ENCODE data around the gene TMEM79.

Gene TMEM79

GRCh38 chr1:156263288-156263655, 20.9 kb upstream of the TMEM79 start:
- DNase-seq = no peak

GRCh38 chr1:156266051-156266450, 18.1 kb upstream of the TMEM79 start:
- DNase-seq = no peak

DNA sequence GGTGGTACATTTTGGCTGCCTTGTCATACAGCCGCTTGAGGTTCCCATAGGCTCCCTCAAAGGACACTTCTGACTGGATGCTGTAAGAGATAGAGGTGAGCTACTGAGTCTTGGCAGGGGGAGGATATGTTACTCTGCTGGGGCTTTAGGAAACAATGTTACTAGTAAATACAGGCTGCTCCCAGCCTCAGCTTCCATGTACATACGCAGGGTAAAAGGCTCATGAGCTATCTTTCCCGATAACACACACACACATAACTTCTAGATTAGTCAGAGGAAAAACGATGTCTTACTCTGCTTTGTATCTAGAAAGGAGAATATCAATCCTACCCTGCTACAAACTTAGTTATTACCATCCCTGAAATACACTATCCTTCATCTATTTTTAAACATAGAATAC, 15.8 kb upstream of the TMEM79 start:
- no peak for DNase-seq

DNA sequence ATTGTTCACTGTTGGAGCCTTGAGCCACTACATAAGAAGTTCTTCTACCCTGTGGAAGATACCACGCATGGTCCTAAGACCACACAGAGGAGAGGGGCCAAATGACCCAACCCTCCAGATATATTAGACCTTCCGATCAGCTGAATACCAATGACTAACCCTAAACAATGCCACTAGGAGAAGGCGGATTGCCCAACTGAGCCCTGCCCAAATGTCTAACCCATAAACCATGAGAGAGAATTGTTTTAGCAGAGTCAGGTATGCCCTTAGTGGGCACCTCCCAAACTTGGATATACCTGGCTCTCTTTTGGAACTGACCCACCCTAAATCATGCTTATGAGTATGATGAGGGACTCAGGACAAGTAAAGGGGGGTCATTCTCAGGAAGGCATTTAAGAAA, 13.8 kb upstream of the TMEM79 start:
- no peak for DNase-seq

DNA sequence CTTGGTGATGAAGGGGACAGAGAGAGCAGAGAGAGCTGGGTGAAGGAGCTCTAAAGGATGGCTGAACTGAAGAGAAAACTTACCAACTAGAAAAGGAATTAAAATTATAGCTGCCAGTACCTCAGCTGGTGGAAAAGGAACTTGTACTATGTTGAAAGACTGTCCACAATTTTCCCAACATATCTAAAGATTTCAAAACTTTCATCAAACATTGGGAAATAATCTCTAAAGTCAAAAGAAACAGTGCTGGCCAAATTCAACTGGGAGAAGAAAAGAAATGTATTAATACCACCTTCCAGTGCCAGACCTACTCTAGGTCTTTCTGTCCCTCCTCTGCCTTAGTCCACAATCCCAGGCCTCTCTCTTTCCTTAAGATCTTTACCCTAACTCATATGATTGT, 7.6 kb upstream of the TMEM79 start:
- no peak for DNase-seq

DNA sequence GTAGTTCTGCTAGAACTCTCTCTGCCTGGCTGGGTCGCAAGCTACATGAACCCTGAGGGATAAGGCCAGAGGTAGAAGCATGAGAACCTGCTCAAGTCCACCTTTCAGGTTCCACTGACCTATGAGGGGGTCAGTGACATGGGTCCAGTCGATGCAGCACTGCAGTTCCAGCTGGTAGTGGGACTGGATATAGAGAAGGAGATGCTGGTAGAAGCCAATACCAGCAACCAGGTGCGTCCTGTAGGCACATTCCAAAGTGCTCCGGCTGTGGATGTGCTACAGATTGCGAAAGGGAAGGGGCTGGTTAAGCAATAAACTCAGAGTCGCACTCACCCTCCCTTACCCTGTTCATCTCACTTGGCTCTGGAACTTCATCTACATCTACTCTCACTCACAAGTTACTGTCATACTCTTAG, 7.2 kb upstream of the TMEM79 start:
- no peak for DNase-seq

- DNase-seq = no peak
Observed at GRCh38 chr1:156279837-156280236, 4.3 kb upstream of the TMEM79 start.

DNA sequence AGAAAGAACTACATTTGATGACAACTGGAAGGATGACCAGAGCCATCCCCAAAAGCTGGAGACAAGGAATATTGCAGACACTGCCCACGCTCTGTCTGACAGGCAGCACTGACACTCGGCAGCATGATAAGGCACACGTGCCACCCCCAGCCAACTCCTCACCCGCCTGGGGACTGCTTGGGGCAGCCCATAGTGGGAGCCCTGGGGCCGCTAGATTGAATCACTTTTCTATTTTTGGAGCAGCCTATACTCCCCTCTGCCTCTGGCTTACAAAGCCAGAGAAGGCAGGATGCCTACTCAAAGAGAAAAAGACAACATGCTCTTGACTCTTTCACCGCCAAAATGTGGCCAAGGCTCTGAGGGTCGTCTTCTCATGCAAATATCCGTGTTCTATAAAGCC, 2.8 kb upstream of the TMEM79 start:
- peak; percentile 78 for DNase-seq

DNA sequence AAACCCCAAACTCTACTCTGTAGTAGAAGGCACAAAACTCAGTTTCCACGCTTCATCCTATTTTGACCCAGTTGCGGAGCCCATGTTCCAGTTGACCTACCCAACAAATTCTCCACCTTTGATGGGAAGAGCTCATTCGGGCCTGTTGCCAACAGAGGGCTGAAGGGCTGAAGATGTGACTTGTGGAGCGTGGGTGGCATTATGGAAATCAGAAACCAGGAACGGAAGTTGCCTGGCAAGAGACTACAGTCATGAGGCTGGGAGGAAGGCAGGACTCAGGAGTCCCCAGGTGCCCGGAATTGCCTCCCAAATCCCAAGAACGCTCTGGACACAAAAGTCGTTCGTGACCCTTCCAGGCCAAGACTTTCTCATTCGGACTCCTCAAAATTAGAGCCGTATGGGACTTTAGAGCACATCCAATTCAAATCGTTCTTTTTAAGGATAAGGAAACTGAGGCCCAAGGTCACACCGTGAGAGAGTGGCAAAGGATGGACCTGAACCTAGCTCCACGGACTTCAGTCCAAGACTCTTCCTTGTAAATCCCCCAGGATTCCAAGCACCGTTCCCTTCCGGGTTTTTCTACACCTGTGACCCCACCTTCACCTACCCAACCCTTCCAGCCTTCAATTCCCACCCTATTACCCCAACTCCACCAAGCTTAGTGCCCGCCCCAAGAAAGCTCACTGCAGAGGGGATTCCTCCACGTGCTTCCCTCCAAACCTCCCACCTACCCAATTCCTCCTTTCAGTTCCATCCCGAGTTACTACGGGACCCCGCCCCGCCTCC, 2.2 kb upstream of the TMEM79 start:
- DNase-seq = peak; percentile 68

- peak; percentile 97 for DNase-seq
Observed at GRCh38 chr1:156282479-156283222, 1.5 kb upstream of the TMEM79 start, which contains the start of gene SMG5. Gene SMG5 (minus strand): TSS chr1:156282825. CDS start chr1:156282680, 145 bp downstream.

DNA sequence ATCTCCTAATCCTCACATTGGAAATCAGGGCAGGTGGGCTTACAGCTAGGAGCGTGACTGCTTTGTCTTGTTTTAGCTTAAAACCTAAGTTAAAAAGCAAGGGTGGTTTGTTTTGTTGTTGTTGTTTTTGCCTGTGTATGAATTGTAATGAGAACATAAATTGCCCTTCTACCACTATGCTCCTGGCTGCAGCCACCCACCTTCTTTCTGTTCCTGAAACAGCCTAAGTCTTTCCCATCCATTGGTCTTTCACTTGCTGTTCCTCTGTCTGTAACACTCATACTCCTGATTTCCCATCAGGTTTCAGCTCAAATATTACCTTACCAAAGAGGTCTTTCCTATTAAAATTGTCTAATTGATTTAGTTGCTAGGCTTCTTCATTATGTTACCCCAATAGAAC, 604 bp upstream of the TMEM79 start:
- no peak for DNase-seq

DNA sequence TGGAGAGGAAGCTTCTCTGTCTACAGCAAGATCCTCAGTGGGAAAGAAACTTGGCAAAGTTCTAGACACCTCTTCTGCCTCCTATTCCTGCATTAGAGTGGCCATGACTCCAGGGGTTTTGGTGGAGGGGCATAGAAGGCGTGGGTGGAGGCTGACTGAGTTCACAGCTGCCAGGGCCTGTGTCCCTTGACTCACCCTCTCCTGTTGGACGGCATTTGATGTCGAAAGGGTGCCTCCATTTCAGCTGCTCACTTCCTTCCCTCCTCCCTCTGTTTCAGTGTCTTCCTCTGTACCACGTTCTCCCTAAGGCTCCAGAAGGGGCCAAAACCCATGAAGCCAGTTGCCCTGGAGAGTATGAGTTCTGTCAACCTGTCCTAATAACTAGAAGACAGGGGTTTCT, 632 bp downstream of the TMEM79 start:
- DNase-seq = no peak

GRCh38 chr1:156285437-156285836, 1.3 kb downstream of the TMEM79 start:
- DNase-seq = no peak

DNA sequence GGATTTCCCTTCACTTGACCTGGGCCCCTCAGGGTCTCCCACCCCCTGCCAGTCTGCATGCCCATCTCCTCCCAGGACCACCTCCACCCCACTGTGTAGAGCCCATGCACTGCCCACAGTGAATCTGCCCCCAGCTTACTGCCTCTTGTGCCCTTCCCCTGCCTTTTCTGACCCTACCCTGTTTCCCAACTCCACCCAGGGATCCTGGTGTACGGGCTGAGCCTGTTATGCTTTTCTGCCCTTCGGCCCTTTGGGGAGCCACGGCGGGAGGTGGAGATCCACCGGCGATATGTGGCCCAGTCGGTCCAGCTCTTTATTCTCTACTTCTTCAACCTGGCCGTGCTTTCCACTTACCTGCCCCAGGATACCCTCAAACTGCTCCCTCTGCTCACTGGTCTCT, 1.9 kb downstream of the TMEM79 start:
- DNase-seq = no peak

DNA sequence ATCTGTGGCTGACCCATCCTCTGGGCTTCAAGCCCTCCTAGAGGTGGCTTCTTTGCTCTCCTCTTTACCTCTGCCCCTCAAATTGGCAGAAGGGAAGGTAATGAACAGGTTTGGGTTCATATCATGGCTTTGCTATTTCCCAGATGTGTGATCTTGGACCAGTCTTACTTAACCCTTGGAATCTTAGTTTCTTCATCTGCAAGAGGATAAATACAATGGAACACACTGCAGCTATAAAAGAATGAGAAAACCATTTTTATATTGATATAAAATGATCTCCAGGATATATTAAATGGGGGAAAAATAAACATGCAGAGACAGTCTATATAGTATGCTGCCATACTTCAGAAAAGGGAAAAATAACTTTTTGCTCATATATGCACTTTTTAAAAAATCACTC, 5.7 kb downstream of the TMEM79 start:
- no peak for DNase-seq

GRCh38 chr1:156291226-156292061, 7.3 kb downstream of the TMEM79 start:
- no peak for DNase-seq

GRCh38 chr1:156293098-156293434, 8.9 kb downstream of the TMEM79 start:
- DNase-seq = no peak

DNA sequence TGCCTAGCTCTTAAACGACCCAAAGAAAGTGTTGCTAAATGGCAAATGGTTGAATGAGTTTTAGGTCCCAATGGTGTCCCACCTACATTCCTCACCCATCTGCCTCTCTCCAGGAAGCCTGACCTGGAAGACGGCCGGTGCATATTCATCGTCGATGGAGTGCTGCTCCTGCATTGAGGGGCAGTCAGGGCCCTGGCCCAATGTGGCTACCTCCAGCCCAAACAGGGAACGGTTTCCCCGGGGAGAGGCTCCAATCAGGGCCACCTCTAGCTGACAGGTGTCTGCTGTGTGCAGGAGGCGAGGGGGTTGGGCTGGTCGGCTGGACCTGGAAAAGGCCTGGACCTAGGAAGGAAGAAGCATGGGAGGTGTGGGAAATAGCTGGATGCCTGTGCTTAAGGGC, 9.8 kb downstream of the TMEM79 start:
- no peak for DNase-seq

DNA sequence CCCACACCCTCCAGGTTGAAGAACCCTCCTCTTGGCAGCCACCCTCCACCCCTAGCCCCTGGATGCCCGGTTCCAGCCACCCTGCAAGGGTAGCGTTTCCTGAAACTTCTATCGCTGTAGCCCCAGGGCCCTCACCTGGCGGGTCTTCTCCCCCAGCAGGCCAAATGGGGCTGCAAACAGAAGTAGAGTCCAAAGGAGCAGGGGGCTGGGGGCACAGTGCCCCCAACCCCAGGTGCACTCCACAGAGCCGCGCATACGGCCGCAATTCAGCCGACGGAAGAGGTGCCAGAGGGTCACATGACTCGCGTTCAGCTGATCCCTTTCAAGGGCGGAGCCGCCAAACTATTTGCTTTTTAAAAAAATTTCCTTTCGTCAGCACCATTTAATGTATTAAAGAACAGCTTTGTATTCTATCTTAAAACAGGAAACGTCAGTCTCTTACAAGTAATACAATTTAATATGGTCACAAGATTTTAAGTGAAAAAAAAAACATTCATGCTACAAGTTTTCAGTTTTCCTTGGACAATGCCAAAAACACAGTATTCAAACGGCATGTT, 11.3 kb downstream of the TMEM79 start, which contains the start of gene GLMP:
Gene GLMP, minus strand, starts transcription at position 289 of the 557 bp plus-strand sequence. Its CDS starts 34 bp downstream, at position 255.
- DNase-seq = peak; percentile 85

- no peak for DNase-seq
Observed at GRCh38 chr1:156298852-156299357, 14.8 kb downstream of the TMEM79 start, which contains the start of gene VHLL. Gene VHLL (minus strand): TSS chr1:156299307. CDS start chr1:156299189, 118 bp downstream.

DNA sequence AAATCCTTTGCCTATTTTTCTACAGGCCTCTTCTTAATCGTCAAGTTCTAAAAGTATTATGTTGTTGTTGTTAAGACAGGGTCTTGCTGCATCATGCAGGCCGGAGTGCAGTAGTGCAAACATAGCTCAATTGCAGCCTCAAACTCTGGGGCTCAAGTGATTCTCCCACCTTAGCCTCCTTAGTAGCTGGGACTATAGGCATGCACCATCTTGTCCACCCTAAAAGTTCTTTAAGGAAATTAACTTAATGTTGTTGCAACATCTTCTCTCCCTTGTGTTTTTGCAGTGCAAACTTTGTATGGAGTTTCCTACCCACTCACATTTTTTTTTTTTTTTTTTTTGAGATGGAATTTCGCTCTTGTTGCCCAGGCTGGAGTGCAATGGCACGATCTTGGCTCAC, 19.1 kb downstream of the TMEM79 start:
- DNase-seq = no peak

DNA sequence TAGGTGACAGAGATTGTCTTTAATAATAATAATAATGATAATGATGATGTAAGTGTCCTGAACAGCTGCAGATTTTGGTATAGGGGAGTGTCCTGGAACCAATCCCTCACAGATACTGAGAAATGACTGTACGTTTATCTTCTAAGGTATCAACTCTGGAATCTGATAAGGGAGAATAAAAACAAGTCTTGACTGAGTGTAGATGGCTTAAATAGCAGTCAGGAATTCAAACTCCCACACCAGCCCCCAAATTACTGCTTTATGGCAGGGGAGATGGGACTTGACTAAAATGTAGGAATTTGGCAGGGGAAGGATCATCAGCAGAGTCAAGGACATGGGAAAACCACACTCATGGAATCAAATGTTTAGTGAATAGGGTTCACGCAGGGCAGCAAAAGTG, 21.1 kb downstream of the TMEM79 start:
- no peak for DNase-seq

GRCh38 chr1:156308078-156308477, 24.0 kb downstream of the TMEM79 start:
- no peak for DNase-seq
